Lower lobe of right lung (tissue), 2 donors: ENCODE data around the gene WAS. TPM values are rescaled to one million over a fixed set of nuclear protein-coding genes. Genes with fewer than 3 reads are reported as not detected.
"Not testable (repeated sequence)": the region's sequence is repeated elsewhere in the genome, so short reads cannot be mapped to it uniquely, and the experiment has no call there.

Source experiments
- ATAC-seq, 2 donors: fragments of 200-7000 bp; cut with Tn5 transposase; one replicate each; pipeline ENCODE4 v1.9.1; 2020 to 2022; ENCODE audit warnings: mild to moderate bottlenecking in 2 of 2, moderate library complexity in 2 of 2
- DNase-seq: peaks from one replicate; pipeline ENCODE4 v3.0.0-alpha.2; 2020
- H3K27ac ChIP-seq: fragments of 200-600 bp; one replicate; pipeline ENCODE4 v1.8.0; 2022
- H3K27me3 ChIP-seq: fragments of 200-600 bp; one replicate; pipeline ENCODE4 v1.8.0; 2022; ENCODE audit warnings: low read depth
- H3K36me3 ChIP-seq: fragments of 200-600 bp; one replicate; pipeline ENCODE4 v1.8.0; 2022; ENCODE audit warnings: mild to moderate bottlenecking
- H3K4me1 ChIP-seq: fragments of 200-600 bp; one replicate; pipeline ENCODE4 v1.8.0; 2022
- H3K4me3 ChIP-seq: fragments of 200-600 bp; one replicate; pipeline ENCODE4 v1.8.0; 2022; ENCODE audit warnings: mild to moderate bottlenecking
- H3K9me3 ChIP-seq: fragments of 200-600 bp; one replicate; pipeline ENCODE4 v1.8.0; 2022
- intact Hi-C: fragments of 100-400 bp; cut with DNase I; formaldehyde crosslinking; loops from one replicate; pipeline ENCODE4 v1.11.0; 2022
- total RNA-seq: library from RNA; stranded (reverse); fragmentation: NEBNext Ultra II Directional; extraction: Animal tissue kit (Norgen Biotek cat#: 25700); gene quantifications from one replicate; pipeline ENCODE4 v1.2.1, GENCODE V29; 2021
- TF ChIP-seq, protein P1 (sequence below): fragments of 200-600 bp; IDR thresholded peaks from one replicate; pipeline ENCODE4 v1.8.0; 2022; ENCODE audit warnings: antibody characterized with exemption, mild to moderate bottlenecking
- donor health status: DM: no; HTN: yes; CAD: no; lungs with severe emphysema.

Gene WAS
- total RNA-seq, 1 donor from 2014 or later = 40.3 TPM

DNA sequence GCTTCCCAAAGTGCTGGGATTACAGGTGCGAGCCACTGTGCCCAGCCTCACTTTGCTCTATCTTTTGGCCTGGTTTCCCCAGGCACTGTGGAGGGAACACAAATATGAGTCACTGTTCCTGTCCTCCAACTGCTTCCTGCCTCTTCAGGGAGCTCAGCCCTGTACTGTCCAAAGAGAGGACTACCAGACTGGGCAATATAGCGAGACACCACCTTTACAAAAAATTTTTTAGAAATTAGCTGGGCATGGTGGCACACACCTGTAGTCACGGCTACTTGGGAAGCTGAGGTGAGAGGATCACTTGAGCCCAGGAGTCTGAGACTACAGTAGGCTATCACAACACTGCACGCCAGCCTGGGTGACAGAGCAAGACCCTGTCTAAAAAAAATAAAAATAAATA is 16.9 kb upstream of the WAS start:
- H3K4me3 ChIP-seq = no peak overlapping the region
- intact Hi-C loops = no loop called here
- TF ChIP-seq, protein P1, sequence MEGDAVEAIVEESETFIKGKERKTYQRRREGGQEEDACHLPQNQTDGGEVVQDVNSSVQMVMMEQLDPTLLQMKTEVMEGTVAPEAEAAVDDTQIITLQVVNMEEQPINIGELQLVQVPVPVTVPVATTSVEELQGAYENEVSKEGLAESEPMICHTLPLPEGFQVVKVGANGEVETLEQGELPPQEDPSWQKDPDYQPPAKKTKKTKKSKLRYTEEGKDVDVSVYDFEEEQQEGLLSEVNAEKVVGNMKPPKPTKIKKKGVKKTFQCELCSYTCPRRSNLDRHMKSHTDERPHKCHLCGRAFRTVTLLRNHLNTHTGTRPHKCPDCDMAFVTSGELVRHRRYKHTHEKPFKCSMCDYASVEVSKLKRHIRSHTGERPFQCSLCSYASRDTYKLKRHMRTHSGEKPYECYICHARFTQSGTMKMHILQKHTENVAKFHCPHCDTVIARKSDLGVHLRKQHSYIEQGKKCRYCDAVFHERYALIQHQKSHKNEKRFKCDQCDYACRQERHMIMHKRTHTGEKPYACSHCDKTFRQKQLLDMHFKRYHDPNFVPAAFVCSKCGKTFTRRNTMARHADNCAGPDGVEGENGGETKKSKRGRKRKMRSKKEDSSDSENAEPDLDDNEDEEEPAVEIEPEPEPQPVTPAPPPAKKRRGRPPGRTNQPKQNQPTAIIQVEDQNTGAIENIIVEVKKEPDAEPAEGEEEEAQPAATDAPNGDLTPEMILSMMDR = no peak
- no peak for ATAC-seq
- no peak overlapping the region for H3K27ac ChIP-seq
- H3K27me3 ChIP-seq = no peaks in the 10 kb centered on the region
- H3K4me1 ChIP-seq = no peaks in the 10 kb centered on the region
- H3K36me3 ChIP-seq = no peaks in the 10 kb centered on the region
- no peak for DNase-seq
- no peaks in the 10 kb centered on the region for H3K9me3 ChIP-seq

DNA sequence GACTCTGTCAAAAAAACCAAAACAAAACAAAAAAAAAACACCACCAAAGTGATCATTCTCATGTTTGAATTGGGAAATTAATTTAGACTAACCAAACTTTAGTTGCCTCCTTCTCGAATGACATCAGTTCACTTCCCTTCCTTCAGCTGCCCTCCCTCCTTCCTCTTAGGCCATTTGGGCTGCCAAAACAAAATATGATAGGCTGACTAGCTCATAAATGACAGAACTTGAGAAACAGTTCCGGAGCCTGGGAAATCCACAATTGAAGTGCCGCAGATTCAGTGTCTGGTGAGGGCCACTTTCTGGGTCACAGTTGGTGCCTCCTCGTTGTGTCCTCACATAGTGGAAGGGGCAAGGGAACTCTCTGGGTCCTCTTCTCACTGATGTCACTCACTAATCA is 16.1 kb upstream of the WAS start:
- H3K27me3 ChIP-seq = no peaks in the 10 kb centered on the region
- no peaks in the 10 kb centered on the region for H3K9me3 ChIP-seq
- no peak overlapping the region for H3K4me3 ChIP-seq
- TF ChIP-seq, protein P1 = no peak
- no peaks in the 10 kb centered on the region for H3K4me1 ChIP-seq
- H3K27ac ChIP-seq = no peak overlapping the region
- no peaks in the 10 kb centered on the region for H3K36me3 ChIP-seq
- intact Hi-C loops = no loop called here
- DNase-seq = no peak
- peak in 1 of 2 donors; percentile 21 for ATAC-seq

DNA sequence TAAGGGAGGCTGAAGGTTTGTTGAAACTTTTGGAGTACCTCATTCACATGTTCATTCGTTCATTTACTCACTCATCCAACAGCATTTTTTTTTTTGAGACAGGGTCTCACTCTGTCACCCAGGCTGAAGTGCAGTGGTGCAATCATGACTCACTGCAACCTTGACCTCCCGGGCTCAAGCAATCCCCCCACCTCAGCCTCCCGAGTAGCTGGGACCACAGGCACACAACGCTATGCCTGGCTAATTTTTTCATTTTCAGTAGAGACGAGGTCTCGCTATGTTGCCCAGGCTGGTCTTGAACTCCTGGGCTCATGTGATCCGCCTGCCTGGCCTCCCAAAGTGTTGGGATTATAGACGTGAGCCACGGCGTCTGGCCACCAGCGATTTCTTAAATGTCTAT is 15.4 kb upstream of the WAS start:
- intact Hi-C loops, ATAC-seq, H3K27ac ChIP-seq, H3K4me1 ChIP-seq, DNase-seq, H3K36me3 ChIP-seq, H3K27me3 ChIP-seq, H3K9me3 ChIP-seq, H3K4me3 ChIP-seq: not testable (repeated sequence)

DNA sequence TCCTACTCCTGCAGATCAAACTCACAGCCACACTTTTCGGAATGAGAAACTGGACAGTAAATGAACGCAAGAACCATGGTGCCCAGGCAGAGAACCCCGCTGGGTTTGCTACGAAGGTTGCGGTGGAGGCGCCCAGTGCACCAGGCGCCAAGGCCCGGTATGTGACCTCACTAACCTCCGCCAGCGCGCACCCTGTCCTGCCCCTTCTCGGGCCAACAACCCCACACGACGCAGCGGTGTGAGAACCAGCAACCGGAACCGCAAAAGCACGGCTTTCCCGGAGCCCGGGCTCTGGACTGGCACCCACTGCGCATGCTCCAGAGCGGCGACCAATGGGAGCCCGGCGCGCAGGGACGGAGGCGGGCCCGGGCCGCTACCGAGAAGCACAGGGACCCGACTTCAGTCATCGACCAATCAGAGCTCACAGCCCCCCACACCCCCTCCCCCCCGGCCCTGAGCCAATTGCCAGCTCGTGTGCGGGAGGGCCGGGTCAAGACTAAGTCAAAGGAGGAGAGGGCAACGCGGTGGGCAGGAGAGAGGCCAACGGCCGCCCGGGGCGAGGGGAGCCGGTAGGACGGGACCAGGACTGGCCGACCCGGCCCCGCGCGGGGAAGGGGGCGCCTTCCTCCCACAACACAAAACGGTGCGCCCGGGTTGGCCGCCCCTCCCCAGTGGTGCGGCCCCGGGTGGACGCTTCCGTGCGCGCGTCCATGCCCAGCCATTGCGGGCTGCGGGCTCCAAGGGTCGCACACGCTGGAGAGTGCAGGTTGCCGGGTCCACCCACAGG is 7.3 kb upstream of the WAS start:
- intact Hi-C loops = no loop called here
- no peaks in the 10 kb centered on the region for H3K4me1 ChIP-seq
- ATAC-seq = peak; percentile 99 to 100
- H3K4me3 ChIP-seq = peak overlapping the region; percentile 71
- H3K27me3 ChIP-seq = no peaks in the 10 kb centered on the region
- H3K27ac ChIP-seq = peak overlapping the region; percentile 84
- H3K9me3 ChIP-seq = no peaks in the 10 kb centered on the region
- DNase-seq = peak; percentile 90
- H3K36me3 ChIP-seq = no peaks in the 10 kb centered on the region
- TF ChIP-seq, protein P1 = no peak

DNA sequence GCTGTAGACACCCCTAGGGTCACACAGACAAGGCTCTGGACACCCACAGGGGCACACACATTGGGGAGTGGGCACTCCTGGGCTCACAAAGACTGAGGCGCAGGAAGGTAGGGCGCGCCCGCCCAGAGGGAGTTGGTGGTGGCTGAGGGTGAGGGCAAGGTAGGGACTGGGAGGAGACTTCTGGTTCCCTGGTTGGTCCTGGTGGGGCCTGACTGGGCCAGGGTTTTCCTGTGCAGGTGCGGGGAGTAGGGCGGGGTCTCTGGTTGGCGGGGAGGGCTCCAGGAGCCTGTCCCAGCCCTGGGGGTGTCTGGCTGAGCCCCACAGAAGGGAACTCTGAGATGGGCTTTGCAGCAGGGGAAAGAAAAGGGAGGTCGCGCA is 6.7 kb upstream of the WAS start:
- no peaks in the 10 kb centered on the region for H3K4me1 ChIP-seq
- peak; percentile 55 to 62 for ATAC-seq
- no peaks in the 10 kb centered on the region for H3K9me3 ChIP-seq
- peak; percentile 48 for DNase-seq
- H3K27ac ChIP-seq = peak overlapping the region; percentile 84
- H3K27me3 ChIP-seq = no peaks in the 10 kb centered on the region
- H3K36me3 ChIP-seq = no peaks in the 10 kb centered on the region
- H3K4me3 ChIP-seq = peak overlapping the region; percentile 71
- intact Hi-C loops = no loop called here
- TF ChIP-seq, protein P1 = no peak

- H3K4me3 ChIP-seq = peak overlapping the region; percentile 71
- TF ChIP-seq, protein P1 = no peak
Measured at GRCh38 chrX:48677516-48677915, 6.1 kb upstream of the WAS start.

DNA sequence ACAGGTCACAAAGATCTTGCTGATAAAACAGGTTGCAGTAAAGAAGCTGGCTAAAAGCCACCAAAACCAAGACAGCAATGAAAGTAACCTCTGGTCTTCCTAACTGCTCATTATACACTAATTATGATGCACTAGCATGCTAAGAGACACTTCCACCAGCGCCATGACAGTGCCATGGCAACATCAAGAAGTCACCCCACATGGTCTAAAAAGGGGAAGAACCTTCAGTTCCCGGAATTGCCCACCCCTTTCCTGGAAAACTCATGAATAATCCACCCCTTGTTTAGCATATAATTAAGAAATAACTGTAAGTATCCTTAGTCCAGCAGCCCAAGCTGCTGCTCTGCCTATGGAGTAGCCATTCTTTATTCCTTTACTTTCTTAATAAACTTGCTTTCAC is 3.1 kb upstream of the WAS start:
- H3K4me1 ChIP-seq, H3K9me3 ChIP-seq, H3K27me3 ChIP-seq, H3K4me3 ChIP-seq, H3K36me3 ChIP-seq, intact Hi-C loops, H3K27ac ChIP-seq, ATAC-seq: not testable (repeated sequence)
- peak; percentile 51 for DNase-seq

More at GRCh38 chrX:48677516-48677915, 6.1 kb upstream of the WAS start:
- Histone ChIP-seq H3K36me3 (no peaks in the 10 kb centered on the region), H3K4me1 (no peaks in the 10 kb centered on the region), H3K27ac (no peak overlapping the region), H3K9me3 (no peaks in the 10 kb centered on the region), H3K27me3 (no peaks in the 10 kb centered on the region)
- ATAC-seq (no peak), DNase-seq (no peak)
- intact Hi-C loops = no loop called here

DNA sequence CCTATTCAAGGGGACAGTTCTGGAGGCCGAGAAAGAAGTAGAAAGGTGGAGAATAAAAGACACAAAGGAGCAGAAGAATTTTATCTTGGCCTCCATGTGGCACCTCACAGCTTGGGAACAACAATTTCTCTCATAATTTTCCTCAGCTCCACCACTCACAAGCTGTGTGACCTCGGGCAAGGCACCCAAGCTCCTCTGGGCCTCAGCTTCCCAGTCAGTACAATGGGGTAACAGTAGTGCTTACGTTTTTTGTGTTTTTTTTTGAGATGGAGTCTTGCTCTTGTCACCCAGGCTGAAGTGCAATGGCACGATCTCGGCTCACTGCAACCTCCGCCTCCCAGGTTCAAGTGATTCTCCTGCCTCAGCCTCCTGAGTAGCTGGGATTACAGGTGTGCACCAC is 2.7 kb upstream of the WAS start:
- H3K27ac ChIP-seq, DNase-seq, ATAC-seq, H3K9me3 ChIP-seq, intact Hi-C loops, H3K27me3 ChIP-seq, H3K36me3 ChIP-seq, H3K4me1 ChIP-seq, H3K4me3 ChIP-seq: not testable (repeated sequence)
